ENCODE data around the gene TBC1D8B.

GRCh38 chrX:106919932-106920452 is 117.5 kb downstream of the TBC1D8B start, which contains the start of gene CLDN2:
- no peak for TF ChIP-seq CTCF (IDR thresholded peaks at IDR 0.05)
- TF ChIP-seq POLR2A (IDR thresholded peaks at IDR 0.05), result no peak
